Fibroblast of villous mesenchyme (primary cell): ENCODE results near the gene RPS6KA2. TPM values are rescaled to one million over a fixed set of nuclear protein-coding genes. Genes with fewer than 3 reads are reported as not detected.
A peak's percentile ranks its signal among the peaks of the same experiment; 100 is the strongest.
"Not testable (repeated sequence)": the region's sequence is repeated elsewhere in the genome, so short reads cannot be mapped to it uniquely, and the experiment has no call there.

Experiments
- DNase-seq: peaks from one replicate; pipeline ENCODE4 v3.0.0-alpha.2; 2010; ENCODE audit warnings: low read depth
- H3K4me3 ChIP-seq: 2 replicates; pipeline ENCODE4 v1.5.1; 2011; ENCODE audit warnings: low read depth, mild to moderate bottlenecking, low read length
- total RNA-seq: library from RNA; depleted of rRNA; stranded (reverse); fragments of >200 nt; gene quantifications from 2 replicates; pipeline ENCODE4 v1.2.3, GENCODE V29; 2012
- TF ChIP-seq, protein P1 (sequence below): IDR thresholded peaks from 2 replicates; pipeline ENCODE4 v1.5.1; 2012; ENCODE audit warnings: low read depth, mild to moderate bottlenecking, low read length; ENCODE audit not compliant: insufficient read depth

RPS6KA2 gene
- total RNA-seq, 1 donor: 15.5 TPM

DNA sequence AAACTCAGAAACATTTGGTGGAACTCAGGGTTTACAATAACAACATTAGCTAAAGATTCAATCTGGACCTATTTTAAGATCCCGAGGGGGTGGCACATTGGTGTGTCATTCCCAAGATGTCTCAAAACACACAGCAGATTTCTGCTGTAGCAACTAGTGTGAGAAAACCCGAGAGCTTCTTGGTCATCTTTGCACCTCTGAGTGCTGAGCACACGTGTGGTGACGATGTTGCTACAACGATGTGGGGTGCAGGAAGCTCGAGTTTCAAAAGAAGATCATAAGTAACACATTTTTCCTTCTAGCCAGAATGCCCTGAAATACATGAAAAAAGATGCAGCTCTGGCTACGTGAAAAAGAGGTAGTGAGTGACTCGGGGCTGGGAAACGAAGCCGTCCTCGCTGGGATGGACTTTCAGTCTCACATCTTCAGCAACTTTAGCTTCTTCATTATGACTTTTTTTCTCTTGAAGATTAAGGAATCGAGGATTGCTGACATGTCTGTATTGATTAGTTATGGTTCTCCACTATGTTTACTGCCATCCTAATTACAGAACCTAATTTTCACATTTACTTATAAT lies 42.1 kb downstream of the RPS6KA2 start:
- H3K4me3 ChIP-seq: no peak overlapping the region
- TF ChIP-seq, protein P1, sequence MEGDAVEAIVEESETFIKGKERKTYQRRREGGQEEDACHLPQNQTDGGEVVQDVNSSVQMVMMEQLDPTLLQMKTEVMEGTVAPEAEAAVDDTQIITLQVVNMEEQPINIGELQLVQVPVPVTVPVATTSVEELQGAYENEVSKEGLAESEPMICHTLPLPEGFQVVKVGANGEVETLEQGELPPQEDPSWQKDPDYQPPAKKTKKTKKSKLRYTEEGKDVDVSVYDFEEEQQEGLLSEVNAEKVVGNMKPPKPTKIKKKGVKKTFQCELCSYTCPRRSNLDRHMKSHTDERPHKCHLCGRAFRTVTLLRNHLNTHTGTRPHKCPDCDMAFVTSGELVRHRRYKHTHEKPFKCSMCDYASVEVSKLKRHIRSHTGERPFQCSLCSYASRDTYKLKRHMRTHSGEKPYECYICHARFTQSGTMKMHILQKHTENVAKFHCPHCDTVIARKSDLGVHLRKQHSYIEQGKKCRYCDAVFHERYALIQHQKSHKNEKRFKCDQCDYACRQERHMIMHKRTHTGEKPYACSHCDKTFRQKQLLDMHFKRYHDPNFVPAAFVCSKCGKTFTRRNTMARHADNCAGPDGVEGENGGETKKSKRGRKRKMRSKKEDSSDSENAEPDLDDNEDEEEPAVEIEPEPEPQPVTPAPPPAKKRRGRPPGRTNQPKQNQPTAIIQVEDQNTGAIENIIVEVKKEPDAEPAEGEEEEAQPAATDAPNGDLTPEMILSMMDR: no peak
- no peak for DNase-seq

DNA sequence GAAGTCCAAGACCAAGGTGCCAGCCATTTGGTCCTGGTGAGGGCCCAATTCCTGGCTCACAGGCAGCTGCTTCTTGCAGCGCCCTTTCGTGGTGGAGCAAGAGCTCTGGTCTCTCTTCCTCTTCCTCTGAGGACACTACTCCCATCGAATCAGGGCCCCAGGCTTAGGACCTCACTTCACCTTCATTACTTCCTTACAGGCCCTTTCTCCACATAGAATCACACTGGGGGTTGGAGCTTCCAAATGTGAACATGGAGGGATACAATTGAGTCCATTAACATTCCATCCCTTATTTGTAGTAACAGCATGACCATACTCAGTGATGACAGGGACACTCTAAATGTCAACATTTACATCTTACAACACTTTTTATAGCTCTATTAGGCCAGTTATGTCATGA lies 42.9 kb downstream of the RPS6KA2 start:
- DNase-seq: no peak
- TF ChIP-seq, protein P1: no peak
- H3K4me3 ChIP-seq: no peak overlapping the region

DNA sequence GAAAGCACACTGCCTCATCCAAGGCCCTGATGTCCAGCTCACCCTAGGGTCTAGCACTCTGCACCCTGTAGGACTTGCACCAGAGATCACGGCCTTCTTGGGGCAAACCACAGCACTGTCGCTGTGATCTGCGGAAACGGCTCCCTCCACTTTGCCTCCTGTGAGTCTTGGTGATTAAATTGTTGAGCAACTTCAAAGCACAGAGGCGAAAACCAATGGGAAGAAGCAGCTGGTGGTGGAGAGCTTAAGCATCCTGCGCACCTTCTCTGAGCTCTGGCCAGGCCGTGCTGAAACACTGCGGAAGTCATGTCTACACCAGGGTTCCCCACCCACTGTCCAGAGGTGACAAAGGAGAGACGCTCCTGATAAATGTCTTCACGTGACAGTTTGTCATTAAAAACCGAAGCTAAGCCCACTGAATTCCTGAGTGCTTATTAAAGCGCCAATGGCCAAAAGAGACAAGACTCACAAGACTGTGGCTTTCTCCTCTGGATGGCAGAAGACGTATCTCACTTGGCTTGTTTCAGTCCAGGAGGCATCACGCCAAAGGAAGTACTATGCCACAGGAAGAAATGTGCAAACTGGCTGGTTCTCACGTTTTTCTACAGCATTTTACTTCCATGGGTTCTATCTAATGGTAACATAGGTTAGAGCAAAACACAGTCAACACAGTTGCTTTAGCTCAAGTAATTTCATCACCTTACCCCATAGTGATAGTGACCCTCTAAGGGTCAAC lies 43.7 kb downstream of the RPS6KA2 start:
- TF ChIP-seq, protein P1: no peak
- no peak overlapping the region for H3K4me3 ChIP-seq
- DNase-seq: no peak

DNA sequence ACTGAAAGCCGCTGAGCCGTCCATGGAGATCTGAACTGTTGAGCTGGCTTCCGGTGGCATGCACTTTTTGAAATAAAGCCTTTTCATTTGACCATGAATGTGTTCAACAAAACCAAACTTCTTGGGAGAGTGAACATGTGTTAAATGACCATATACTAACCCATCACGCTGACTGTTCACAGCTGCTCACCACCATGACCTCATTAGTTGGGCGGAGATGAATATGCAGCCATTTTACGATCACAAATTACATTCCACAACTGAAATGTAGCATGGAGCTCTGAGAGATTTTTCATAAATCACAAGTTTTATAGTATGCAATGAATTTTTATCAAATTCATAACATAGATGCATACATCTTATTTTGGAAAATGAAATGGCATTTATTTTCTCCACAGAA lies 44.8 kb downstream of the RPS6KA2 start:
- TF ChIP-seq, protein P1: no peak
- peak; percentile 76 for DNase-seq
- H3K4me3 ChIP-seq: no peak overlapping the region

DNA sequence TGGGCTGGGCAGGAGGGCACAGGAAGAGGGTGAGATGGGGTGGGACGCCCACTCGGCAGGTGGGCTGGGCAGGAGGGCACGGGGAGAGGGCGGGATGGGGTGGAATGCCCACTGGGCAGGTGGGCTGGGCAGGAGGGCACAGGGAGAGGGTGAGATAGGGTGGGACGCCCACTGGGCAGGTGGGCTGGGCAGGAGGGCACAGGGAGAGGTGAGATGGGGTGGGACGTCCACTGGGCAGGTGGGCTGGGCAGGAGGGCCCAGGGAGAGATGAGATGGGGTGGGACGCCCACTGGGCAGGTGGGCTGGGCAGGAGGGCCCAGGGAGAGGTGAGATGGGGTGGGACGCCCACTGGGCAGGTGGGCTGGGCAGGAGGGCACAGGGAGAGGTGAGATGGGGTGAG lies 45.2 kb downstream of the RPS6KA2 start:
- not testable (repeated sequence) for H3K4me3 ChIP-seq, DNase-seq

DNA sequence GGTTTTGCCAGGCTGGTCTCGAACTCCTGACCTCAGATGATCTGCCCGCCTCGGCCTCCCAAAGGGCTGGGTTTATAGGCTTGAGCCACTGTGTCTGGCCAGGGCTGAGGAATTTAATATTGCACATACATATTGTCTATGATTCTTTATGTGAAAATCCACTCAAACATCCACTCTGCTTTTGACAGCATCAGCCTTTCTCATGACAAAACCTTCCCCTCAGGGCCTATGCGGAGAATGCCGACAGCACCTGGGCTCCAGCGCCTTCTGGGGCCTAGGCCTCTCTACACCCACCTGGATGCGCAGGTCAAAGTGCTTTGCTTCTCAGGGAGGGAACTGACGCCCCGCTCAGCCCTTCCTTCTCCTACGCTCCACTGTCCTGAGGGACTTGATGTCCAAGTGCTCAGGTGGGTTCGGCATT lies 46.0 kb downstream of the RPS6KA2 start:
- DNase-seq: no peak
- TF ChIP-seq, protein P1: no peak

DNA sequence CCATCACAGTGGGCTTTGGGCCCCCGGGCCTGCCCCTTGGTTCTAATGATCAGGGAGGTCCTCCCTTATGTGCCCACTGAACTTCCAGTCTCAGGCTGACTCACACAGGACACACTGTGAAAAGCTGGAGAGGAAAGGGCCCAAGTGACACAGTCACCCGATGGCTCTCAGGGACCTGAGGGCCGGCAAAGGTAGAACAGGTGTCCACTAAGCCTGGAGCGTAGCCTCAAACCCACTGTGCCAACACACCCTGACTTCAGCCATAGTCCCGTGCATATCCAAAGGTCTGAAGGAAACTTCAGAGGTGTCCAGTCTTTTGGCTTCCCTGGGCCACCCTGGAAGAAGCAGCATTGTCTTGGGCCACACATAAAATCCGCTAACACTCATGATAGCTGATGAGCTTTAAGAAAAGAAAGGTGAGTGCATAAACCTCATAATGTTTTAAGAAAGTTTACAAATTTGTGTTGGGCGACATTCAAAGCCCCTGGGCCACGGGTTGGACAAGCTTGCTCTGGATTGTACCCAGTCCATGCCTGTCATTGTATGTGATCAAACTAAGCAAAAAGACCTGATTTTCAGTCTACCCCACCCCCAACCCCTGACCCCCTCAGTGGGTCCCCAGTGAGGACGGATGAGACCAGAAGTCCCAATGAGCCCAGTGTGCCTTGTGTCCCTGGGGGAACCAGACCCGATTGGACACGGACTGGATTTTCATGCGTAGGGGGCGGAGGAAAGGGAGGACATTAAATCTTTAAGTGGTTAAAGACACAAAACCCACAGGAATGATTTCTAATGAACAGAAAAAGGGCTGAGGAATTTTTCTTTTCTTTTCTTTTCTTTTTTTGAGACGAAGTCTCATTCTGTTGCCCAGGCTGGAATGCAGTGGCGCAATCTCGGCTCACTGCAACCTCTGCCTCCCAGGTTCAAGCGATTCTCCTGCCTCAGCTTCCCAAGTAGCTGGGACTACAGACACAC lies 46.7 kb downstream of the RPS6KA2 start:
- TF ChIP-seq, protein P1: no peak
- no peak for DNase-seq
- H3K4me3 ChIP-seq: no peak overlapping the region

More for the DNA sequence above, 46.0 kb downstream of the RPS6KA2 start:
- H3K4me3 ChIP-seq: no peak overlapping the region
